Neural cell (in vitro differentiated cells): ENCODE measurements around the gene CBS.
"Not testable (repeated sequence)": the region's sequence is repeated elsewhere in the genome, so short reads cannot be mapped to it uniquely, and the experiment has no call there.

Experiments used
- EZH2 ChIP-seq: fragments of 200-600, 300-800 bp; shearing (Covaris generic), sonication (generic); IDR thresholded peaks from 2 replicates; pipeline ENCODE4 v1.6.1; 2014; ENCODE audit warnings: antibody characterized with exemption, low read length, borderline replicate concordance, mild to moderate bottlenecking; ENCODE audit not compliant: insufficient read depth, poor library complexity, severe bottlenecking
- TF ChIP-seq, protein P1 (sequence below): fragments of 450-650 bp; IDR thresholded peaks from 2 replicates; pipeline ENCODE4 v1.5.1; 2014; ENCODE audit warnings: antibody characterized with exemption, mild to moderate bottlenecking, moderate library complexity; ENCODE audit not compliant: poor library complexity, severe bottlenecking
- TF ChIP-seq, protein P2 (sequence below): IDR thresholded peaks from 2 replicates; pipeline ENCODE4 v1.6.1; 2012; ENCODE audit warnings: borderline replicate concordance

DNA sequence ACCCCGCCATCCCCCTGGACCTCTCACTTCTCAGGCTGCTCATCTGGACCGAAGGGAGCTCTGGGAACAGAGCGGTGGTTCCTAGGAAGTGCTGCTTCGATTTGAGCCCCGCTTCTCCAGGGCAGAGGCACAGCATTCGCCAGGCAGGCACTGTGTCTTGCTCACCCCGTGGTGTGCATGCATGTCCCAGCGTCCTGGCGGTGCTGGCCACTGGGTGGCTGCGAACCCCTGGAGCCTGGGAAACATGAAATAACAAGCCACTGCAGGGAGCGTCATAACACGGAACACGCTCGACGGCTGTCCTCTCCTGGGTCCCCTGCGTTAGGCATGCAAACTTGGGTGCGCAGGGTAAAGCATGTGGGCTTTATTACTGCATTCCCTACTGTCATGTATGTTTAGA is 13.8 kb upstream of the CBS start:
- TF ChIP-seq, protein P1, sequence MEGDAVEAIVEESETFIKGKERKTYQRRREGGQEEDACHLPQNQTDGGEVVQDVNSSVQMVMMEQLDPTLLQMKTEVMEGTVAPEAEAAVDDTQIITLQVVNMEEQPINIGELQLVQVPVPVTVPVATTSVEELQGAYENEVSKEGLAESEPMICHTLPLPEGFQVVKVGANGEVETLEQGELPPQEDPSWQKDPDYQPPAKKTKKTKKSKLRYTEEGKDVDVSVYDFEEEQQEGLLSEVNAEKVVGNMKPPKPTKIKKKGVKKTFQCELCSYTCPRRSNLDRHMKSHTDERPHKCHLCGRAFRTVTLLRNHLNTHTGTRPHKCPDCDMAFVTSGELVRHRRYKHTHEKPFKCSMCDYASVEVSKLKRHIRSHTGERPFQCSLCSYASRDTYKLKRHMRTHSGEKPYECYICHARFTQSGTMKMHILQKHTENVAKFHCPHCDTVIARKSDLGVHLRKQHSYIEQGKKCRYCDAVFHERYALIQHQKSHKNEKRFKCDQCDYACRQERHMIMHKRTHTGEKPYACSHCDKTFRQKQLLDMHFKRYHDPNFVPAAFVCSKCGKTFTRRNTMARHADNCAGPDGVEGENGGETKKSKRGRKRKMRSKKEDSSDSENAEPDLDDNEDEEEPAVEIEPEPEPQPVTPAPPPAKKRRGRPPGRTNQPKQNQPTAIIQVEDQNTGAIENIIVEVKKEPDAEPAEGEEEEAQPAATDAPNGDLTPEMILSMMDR = not testable (repeated sequence)
- TF ChIP-seq EZH2 = not testable (repeated sequence)
- TF ChIP-seq, protein P2, sequence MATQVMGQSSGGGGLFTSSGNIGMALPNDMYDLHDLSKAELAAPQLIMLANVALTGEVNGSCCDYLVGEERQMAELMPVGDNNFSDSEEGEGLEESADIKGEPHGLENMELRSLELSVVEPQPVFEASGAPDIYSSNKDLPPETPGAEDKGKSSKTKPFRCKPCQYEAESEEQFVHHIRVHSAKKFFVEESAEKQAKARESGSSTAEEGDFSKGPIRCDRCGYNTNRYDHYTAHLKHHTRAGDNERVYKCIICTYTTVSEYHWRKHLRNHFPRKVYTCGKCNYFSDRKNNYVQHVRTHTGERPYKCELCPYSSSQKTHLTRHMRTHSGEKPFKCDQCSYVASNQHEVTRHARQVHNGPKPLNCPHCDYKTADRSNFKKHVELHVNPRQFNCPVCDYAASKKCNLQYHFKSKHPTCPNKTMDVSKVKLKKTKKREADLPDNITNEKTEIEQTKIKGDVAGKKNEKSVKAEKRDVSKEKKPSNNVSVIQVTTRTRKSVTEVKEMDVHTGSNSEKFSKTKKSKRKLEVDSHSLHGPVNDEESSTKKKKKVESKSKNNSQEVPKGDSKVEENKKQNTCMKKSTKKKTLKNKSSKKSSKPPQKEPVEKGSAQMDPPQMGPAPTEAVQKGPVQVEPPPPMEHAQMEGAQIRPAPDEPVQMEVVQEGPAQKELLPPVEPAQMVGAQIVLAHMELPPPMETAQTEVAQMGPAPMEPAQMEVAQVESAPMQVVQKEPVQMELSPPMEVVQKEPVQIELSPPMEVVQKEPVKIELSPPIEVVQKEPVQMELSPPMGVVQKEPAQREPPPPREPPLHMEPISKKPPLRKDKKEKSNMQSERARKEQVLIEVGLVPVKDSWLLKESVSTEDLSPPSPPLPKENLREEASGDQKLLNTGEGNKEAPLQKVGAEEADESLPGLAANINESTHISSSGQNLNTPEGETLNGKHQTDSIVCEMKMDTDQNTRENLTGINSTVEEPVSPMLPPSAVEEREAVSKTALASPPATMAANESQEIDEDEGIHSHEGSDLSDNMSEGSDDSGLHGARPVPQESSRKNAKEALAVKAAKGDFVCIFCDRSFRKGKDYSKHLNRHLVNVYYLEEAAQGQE = not testable (repeated sequence)
